HG03064 (cell line): ENCODE results near the gene DUXA.

Experiments used
- ATAC-seq: cut with Tn5 transposase; IDR thresholded peaks from one replicate; pipeline ENCODE4 v1.9.1; 2021; ENCODE audit warnings: low read depth; ENCODE audit not compliant: unreplicated experiment

Gene DUXA

GRCh38 chr19:57106722-57107235 is 60.5 kb downstream of the DUXA start:
- ATAC-seq, result no peak

DNA sequence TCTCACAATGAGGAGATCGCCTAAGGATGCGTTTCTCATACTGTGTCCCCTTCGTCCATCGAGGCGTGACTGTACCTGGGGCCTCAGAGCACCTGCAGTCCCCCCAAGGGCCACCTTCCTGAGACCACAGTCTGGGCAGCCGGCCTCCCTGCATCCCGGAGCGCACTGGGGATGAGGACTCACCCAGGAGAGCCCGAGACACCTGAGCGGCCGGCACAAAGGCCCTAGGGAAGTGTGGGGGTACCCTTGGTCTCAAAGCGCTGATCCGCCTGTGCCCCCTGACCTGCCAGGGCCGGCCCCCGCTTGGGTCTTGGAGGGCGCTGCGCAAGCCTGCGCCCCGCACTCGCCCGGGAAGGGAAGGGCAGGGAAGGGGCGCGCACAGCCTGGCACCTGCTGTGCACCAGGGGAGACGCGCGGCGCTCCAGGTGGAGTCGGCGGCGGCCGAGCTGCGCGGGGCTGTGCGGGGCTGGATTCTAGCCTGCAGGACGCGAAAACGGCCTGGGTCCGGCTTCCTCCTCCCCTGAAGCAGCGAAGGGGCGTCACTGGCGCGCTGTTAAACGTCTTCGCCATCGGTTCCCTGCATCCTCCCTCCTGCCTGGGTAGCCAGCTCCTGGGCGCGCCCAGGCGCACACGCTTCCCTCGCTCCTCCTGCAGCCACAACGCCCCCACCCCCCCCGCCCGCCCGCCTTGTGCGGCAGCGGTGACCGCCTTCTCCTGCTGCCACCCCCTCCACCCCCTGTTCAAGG is 61.1 kb downstream of the DUXA start:
- ATAC-seq, result no peak
